Stromal cell of bone marrow (primary cell): ENCODE results near the gene DSC1.
"Not testable (repeated sequence)": the region's sequence is repeated elsewhere in the genome, so short reads cannot be mapped to it uniquely, and the experiment has no call there.

Experiments used
- DNase-seq: peaks from one replicate; pipeline ENCODE4 v3.0.0-alpha.2; 2012; ENCODE audit warnings: low read depth

The DSC1 gene

DNA sequence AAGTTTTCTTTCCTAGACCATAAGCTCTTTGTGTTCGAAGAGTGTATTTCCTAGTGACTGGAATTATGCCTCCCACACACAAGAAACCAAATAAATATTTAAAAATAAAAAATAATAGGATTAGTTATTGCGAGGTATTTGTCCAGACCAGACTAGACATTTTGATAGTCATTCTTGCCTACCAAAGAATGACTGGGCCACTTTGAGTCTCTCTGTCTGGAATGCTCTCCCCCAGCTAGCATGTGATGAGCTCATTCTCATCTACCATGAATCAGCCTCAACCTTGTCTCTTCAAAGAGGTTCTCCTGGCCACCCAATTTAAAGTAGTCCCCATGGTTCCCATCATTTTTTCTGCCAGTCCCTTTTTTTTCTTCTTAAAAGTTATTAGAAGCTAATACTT lies 13.9 kb upstream of the DSC1 start:
- no peak for DNase-seq

GRCh38 chr18:31171144-31171839 lies 8.6 kb upstream of the DSC1 start:
- no peak for DNase-seq

DNA sequence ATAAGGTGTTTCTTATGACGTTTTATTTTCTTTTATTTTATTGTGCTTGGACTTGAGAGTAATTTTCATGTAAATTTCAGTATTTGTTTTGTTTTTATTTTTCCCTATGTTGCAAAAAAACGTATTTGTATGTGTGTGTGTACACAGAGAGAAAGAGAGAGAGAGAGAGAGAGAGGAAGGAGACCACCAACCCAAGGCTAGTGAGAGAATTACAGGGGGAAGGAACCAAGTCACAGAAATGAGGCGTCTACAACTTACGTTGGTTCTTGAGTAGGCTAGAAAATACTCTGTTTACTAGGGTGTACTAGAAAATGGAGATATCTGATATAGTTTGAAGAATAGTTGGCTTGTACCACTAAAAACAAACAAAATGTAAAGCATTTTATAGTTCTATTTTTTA lies 7.7 kb upstream of the DSC1 start:
- DNase-seq, result no peak

GRCh38 chr18:31162419-31162793 lies 250 bp downstream of the DSC1 start:
- no peak for DNase-seq

- DNase-seq, result peak; percentile 2
Observed at GRCh38 chr18:31161757-31162418, 768 bp downstream of the DSC1 start.

- no peak for DNase-seq
Observed at GRCh38 chr18:31156821-31157763, 5.6 kb downstream of the DSC1 start.

DNA sequence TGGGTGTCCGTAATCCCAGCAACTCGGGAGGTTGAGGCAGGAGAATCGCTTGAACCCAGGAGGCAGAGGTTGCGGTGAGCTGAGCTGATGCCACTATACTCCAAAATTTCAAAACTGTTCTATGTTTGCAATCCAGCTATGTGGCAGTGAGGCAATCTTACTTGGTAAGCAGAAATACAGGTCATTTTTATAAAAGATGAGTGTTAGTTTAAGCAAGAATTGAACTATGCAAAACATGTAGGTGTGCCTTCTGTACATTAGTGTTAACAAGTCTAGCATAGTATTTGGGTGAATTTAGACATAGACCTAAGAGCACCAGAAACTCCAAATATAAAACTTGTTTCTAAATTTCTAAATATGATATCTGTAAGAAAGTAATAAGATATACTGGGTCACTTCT lies 7.2 kb downstream of the DSC1 start:
- DNase-seq, result no peak

- DNase-seq, result no peak
Observed at GRCh38 chr18:31154181-31154580, 8.5 kb downstream of the DSC1 start.

- DNase-seq, result no peak
Observed at GRCh38 chr18:31149351-31149750, 13.3 kb downstream of the DSC1 start.

GRCh38 chr18:31148600-31148999 lies 14.1 kb downstream of the DSC1 start:
- DNase-seq, result no peak

DNA sequence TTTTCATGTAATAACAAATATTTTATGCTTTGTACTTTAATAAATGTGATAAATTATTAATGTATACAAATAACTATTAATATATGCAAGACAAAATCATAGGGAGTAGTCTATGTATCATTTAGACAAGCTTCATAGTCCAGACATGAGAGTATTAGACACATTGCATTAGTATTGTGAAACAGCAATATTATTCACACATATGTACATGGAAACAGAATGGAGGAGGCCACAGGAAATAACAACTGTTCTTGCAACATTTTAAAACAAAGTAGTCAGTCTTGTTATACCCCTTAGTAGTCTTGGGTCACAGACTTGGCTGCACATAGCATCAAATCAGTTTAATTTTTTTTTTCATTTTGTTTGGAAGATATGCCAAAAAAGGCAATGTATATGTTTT lies 15.8 kb downstream of the DSC1 start:
- no peak for DNase-seq

- DNase-seq, result no peak
Observed at GRCh38 chr18:31143025-31143424, 19.6 kb downstream of the DSC1 start.

DNA sequence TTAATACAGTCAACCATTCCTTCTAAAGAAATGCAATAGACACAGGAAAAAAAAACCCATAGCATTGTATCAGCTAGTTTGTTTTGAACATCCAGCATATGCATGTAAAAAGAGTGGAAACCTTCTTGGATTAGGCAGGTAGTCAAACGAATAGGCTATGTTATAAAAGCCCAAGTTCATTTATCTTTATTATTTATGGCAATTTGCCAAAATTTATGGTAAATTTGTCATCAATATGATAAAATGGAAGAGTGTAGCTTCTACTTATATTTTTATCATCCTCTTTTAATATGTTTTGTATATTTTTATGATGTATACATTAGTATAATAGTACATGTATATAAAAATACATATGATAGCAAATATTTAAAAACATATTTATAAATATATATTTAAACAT lies 23.9 kb downstream of the DSC1 start:
- DNase-seq, result no peak

DNA sequence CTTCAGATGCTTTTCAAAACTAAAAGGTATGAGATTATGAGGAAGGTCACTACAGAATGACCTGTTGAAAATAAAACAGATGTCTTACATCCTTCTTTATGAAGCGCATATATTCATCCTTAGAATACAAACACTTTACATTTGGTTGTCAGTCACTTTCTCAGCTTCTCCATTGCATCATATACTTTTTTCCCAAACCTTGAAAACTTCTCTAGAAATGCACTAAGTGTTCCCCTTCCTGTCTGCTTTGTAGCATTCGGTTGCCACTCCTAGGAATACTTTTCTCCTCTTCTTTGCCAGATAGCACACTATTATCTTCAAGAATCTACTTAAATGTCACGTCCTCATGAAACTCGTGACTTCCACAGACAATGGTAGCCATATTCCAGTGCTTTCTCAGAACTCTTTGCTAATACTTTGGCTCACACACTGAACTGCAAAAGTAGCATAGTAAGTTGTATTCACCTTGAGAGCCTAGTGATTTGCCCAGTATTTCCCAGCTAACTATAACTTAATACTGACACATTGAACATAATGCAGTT lies 27.6 kb downstream of the DSC1 start:
- no peak for DNase-seq

DNA sequence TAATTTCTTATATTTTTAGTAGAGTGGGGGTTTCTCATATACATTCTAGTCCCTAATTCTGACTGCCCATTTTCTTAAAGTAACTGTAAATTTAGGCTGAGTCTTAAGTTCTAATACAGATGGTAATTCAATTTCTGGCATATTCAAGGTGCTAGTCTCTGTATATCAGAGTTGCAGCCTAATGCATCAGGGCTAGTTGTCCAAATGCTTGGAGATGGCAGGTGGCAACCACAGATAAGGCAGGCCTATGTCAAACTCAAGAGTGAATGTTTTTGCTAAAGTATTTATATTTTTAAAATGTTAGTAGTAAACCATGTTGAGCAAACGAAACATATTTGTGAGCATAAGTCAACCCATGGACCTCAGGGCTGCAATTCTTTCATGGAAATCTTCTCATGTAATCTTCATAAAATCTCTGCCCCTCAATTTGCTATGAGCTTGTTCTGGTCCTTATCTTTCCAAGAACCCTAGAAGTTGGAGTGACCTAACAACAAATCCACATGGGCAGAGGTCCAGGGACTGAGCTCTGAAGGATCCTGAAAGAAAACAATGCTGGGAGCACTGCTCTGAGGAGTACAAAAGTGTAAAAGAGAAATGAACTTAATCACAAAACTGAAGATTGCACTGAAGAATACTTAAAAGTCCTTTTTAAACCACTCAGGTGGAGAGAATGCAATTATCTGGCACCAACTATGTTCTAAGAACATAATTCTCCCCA lies 33.1 kb downstream of the DSC1 start:
- DNase-seq, result no peak

DNA sequence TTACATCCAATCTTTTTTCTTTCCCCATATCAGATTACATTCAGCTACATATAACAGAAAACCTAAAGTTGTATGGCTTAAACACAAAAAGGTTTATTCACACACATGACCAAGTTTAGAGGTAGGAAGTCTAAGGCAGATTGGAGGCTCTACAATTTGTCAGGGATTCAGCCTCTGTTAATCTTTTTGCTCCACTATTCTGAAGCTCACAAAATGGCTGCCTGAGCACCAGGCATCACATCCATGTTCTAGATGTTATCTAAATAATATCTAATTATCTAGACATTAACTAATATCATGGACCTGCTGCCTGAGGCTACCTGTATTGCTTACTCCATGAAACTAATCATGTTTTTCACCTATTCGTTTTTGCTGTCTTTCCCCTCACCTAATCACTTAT lies 36.8 kb downstream of the DSC1 start:
- DNase-seq, result no peak

DNA sequence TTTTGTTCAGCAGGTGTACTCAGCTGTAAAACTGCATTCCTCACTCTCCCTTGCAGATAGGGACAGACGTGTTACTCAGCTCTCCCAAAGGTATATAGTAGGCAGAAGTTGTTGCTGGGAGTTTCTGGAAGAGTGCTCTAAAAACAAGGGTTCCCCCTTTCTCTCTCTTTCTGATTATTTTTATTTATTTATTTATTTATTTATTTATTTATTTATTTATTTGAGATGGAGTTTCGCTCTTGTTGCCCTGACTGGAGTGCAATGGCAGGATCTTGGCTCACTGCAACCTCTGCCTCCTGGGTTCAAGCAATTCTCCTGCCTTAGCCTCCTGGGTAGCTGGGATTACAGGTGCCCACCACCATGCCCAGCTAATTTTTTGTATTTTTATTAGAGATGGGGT lies 39.5 kb downstream of the DSC1 start:
- not testable (repeated sequence) for DNase-seq

GRCh38 chr18:31120594-31120993 lies 42.1 kb downstream of the DSC1 start:
- DNase-seq, result no peak

GRCh38 chr18:31116853-31117595 lies 45.6 kb downstream of the DSC1 start:
- no peak for DNase-seq

GRCh38 chr18:31112804-31113203 lies 49.9 kb downstream of the DSC1 start:
- DNase-seq, result no peak

- DNase-seq, result no peak
Observed at GRCh38 chr18:31105733-31106132, 56.9 kb downstream of the DSC1 start.
